ENCODE measurements around the gene PHACTR3. TPM values are rescaled to one million over a fixed set of nuclear protein-coding genes. Genes with fewer than 3 reads are reported as not detected.

PHACTR3 gene
- total RNA-seq, 1 experiment from 2014 or later = 0.10 TPM

DNA sequence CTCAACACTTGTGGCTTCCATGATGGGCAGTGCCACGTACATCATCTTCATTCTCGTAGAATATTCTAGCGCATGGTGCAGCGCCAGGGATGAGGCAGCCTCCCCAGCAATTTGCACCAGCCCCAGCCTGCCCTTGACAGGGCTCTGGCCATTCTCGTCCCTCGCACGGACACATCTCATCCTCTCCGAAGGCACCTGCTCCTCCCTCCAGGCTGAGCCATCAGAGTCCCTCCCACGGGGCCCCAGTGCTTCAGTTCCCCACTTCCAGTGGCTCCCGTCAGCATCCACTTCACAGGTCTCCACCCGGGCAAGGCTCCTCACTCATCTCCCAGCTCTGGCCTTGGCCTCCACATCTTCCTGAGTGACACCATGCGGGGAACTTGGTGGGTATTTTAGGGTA lies 13.3 kb upstream of the PHACTR3 start:
- no peak overlapping the region for H3K27ac ChIP-seq (ENCODE audit: low read length)
- no TSS peak for BruUV-seq (replicated peaks)
- H3K27me3 ChIP-seq (ENCODE audit: control insufficient read depth, insufficient read depth, low read length) = peaks cover 14% of the 10 kb centered on the region
- TF ChIP-seq REST (IDR thresholded peaks at IDR 0.05; ENCODE audit: insufficient read depth in 1 of 2, low read depth in 2 of 2, low read length in 1 of 2) = no peak
- TF ChIP-seq, protein P1, sequence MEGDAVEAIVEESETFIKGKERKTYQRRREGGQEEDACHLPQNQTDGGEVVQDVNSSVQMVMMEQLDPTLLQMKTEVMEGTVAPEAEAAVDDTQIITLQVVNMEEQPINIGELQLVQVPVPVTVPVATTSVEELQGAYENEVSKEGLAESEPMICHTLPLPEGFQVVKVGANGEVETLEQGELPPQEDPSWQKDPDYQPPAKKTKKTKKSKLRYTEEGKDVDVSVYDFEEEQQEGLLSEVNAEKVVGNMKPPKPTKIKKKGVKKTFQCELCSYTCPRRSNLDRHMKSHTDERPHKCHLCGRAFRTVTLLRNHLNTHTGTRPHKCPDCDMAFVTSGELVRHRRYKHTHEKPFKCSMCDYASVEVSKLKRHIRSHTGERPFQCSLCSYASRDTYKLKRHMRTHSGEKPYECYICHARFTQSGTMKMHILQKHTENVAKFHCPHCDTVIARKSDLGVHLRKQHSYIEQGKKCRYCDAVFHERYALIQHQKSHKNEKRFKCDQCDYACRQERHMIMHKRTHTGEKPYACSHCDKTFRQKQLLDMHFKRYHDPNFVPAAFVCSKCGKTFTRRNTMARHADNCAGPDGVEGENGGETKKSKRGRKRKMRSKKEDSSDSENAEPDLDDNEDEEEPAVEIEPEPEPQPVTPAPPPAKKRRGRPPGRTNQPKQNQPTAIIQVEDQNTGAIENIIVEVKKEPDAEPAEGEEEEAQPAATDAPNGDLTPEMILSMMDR (IDR thresholded peaks at IDR 0.05) = no peak
- TF ChIP-seq POLR2AphosphoS5 (IDR thresholded peaks at IDR 0.05; ENCODE audit: low read depth, low read length) = no peak
- no peak for TF ChIP-seq TCF7L2 (IDR thresholded peaks at IDR 0.05; ENCODE audit: low read depth, low read length)
- no peak for TF ChIP-seq SIN3A (IDR thresholded peaks at IDR 0.05; ENCODE audit: borderline replicate concordance, insufficient read depth, low read depth, low read length)
- no peak for ATAC-seq
- in situ Hi-C loops (cut with HindIII; ENCODE audit: low pct_unique_long_range_greater_than_20kb, low sequenced_read_pairs) = no loop called here
- ChIA-PET CTCF (interaction anchor here (1.3 kb wide), 1 partner anchor 8 kb away, joined by 4 read pairs; no protein-coding TSS in a partner anchor), POLR2A (no interaction called here)
- no peaks in the 10 kb centered on the region for H3K9me3 ChIP-seq (ENCODE audit: control insufficient read depth, insufficient read depth, low read depth, low read length)
- no peak for DNase-seq (ENCODE audit: low read depth, low spot score)
- no peak overlapping the region for H3K4me3 ChIP-seq (ENCODE audit: low read depth in 2 of 2, low read length in 2 of 2)
- no peaks in the 10 kb centered on the region for H3K4me1 ChIP-seq (ENCODE audit: control insufficient read depth, insufficient read depth, low read length)
- H3K36me3 ChIP-seq (ENCODE audit: control insufficient read depth, insufficient read depth, low read length) = no peaks in the 10 kb centered on the region
- intact Hi-C loops (cut with micrococcal nuclease; ENCODE audit: unreplicated experiment) = no loop called here

DNA sequence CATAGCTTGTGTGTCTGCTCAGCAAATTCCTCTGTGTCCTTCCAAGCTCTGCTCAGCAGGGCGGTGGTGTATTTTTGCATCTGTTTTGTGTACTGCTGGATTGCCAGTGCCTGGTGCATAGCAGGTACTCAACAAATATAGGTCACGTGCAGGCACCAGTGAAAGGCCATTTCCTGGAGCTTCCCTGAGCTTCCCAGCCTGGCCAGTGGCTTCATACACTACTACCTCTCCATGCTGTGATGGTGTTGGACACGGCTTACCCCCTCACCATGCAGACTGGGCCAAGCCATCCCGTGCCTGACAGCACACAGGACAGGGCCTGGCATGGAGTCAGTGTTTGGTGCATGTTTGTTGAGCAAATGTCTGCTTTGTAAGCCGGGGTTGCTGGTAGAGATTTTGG lies 7.7 kb upstream of the PHACTR3 start:
- TF ChIP-seq POLR2AphosphoS5 (IDR thresholded peaks at IDR 0.05; ENCODE audit: low read depth, low read length) = no peak
- no peak for TF ChIP-seq SIN3A (IDR thresholded peaks at IDR 0.05; ENCODE audit: borderline replicate concordance, insufficient read depth, low read depth, low read length)
- TF ChIP-seq REST (IDR thresholded peaks at IDR 0.05; ENCODE audit: insufficient read depth in 1 of 2, low read depth in 2 of 2, low read length in 1 of 2) = no peak
- TF ChIP-seq TCF7L2 (IDR thresholded peaks at IDR 0.05; ENCODE audit: low read depth, low read length) = no peak
- TF ChIP-seq, protein P1 (IDR thresholded peaks at IDR 0.05) = no peak
- ChIA-PET POLR2A (no interaction called here), CTCF (interaction anchor here (1.7 kb wide), 1 partner anchor 156 kb away, joined by 5 read pairs; no protein-coding TSS in a partner anchor)
- Histone ChIP-seq H3K36me3 (ENCODE audit: control insufficient read depth, insufficient read depth, low read length) (no peaks in the 10 kb centered on the region), H3K27me3 (ENCODE audit: control insufficient read depth, insufficient read depth, low read length) (peaks cover 24% of the 10 kb centered on the region), H3K9me3 (ENCODE audit: control insufficient read depth, insufficient read depth, low read depth, low read length) (no peaks in the 10 kb centered on the region), H3K4me3 (ENCODE audit: low read depth in 2 of 2, low read length in 2 of 2) (no peak overlapping the region), H3K4me1 (ENCODE audit: control insufficient read depth, insufficient read depth, low read length) (no peaks in the 10 kb centered on the region), H3K27ac (ENCODE audit: low read length) (no peak overlapping the region)
- ATAC-seq = no peak
- no peak for DNase-seq (ENCODE audit: low read depth, low spot score)
- intact Hi-C loops (cut with micrococcal nuclease; ENCODE audit: unreplicated experiment) = no loop called here
- no TSS peak for BruUV-seq (replicated peaks)
- in situ Hi-C loops (cut with HindIII; ENCODE audit: low pct_unique_long_range_greater_than_20kb, low sequenced_read_pairs) = no loop called here
